CD8-positive, alpha-beta memory T cell (primary cell): ENCODE data around the gene TNC. TPM values are rescaled to one million over a fixed set of nuclear protein-coding genes. Genes with fewer than 3 reads are reported as not detected.

Experiments used
- CTCF ChIA-PET: fragments of 350-600 bp; sonication (Branson Sonifier 250); formaldehyde crosslinking; loops from one replicate; lab custom pipeline; 2021; ENCODE audit warnings: antibody characterized with exemption; lab: Charles Lee
- POLR2A ChIA-PET: fragments of 350-600 bp; sonication (Branson Sonifier 250); formaldehyde crosslinking; loops from one replicate; lab custom pipeline; 2021; ENCODE audit warnings: antibody characterized with exemption; lab: Charles Lee
- DNase-seq, 5 donors: peaks; one replicate each; pipeline versions ENCODE4 v3.0.0 to v3.0.0-alpha.2; 2020 to 2022; ENCODE audit warnings: mixed read lengths in 1 of 5
- H3K27ac ChIP-seq: one replicate; pipeline ENCODE4 v1.7.0; 2013; ENCODE audit warnings: low read depth, mild to moderate bottlenecking, low read length, moderate library complexity
- H3K27me3 ChIP-seq: 2 replicates; pipeline ENCODE4 v1.7.0; 2013; ENCODE audit warnings: low read length, mild to moderate bottlenecking; ENCODE audit not compliant: insufficient read depth, poor library complexity, severe bottlenecking
- H3K36me3 ChIP-seq: 2 replicates; pipeline ENCODE4 v1.7.0; 2013; ENCODE audit warnings: mild to moderate bottlenecking, low read length, moderate library complexity; ENCODE audit not compliant: insufficient read depth
- H3K4me1 ChIP-seq: 2 replicates; pipeline ENCODE4 v1.7.0; 2013; ENCODE audit warnings: mild to moderate bottlenecking, low read length, moderate library complexity; ENCODE audit not compliant: insufficient read depth
- H3K4me3 ChIP-seq: 2 replicates; pipeline ENCODE4 v1.7.0; 2013; ENCODE audit warnings: mild to moderate bottlenecking, low read length
- H3K9me3 ChIP-seq: 2 replicates; pipeline ENCODE4 v1.7.0; 2013; ENCODE audit warnings: mild to moderate bottlenecking, low read length
- H3K27ac Mint-ChIP-seq, 8 donors: one replicate each; pipeline ENCODE4 v1.8.0; 2020 to 2021; ENCODE audit warnings: mixed read lengths in 8 of 8, mild to moderate bottlenecking in 6 of 8, inconsistent platforms in 3 of 8, moderate library complexity in 3 of 8
- H3K27me3 Mint-ChIP-seq, 2 donors: one replicate each; pipeline ENCODE4 v1.8.0; 2020 to 2021; ENCODE audit warnings: mixed read lengths in 2 of 2, mild to moderate bottlenecking in 1 of 2, moderate library complexity in 1 of 2
- H3K36me3 Mint-ChIP-seq, 3 donors: one replicate each; pipeline ENCODE4 v1.8.0; 2020 to 2021; ENCODE audit warnings: mixed read lengths in 3 of 3, inconsistent platforms in 1 of 3, mild to moderate bottlenecking in 1 of 3
- H3K4me1 Mint-ChIP-seq, 3 donors: one replicate each; pipeline ENCODE4 v1.8.0; 2020 to 2021; ENCODE audit warnings: mixed read lengths in 3 of 3, inconsistent platforms in 1 of 3, mild to moderate bottlenecking in 1 of 3
- H3K4me3 Mint-ChIP-seq, 7 donors: one replicate each; pipeline ENCODE4 v1.8.0; 2020 to 2021; ENCODE audit warnings: mixed read lengths in 7 of 7, mild to moderate bottlenecking in 6 of 7, moderate library complexity in 4 of 7, inconsistent platforms in 2 of 7
- H3K9me3 Mint-ChIP-seq, 5 donors: one replicate each; pipeline ENCODE4 v1.8.0; 2020 to 2022; ENCODE audit warnings: mixed read lengths in 5 of 5, mild to moderate bottlenecking in 3 of 5, moderate library complexity in 2 of 5, inconsistent platforms in 1 of 5
- polyA plus RNA-seq: library from polyadenylated mRNA; unstranded; fragments of 300-500 nt; fragmentation: Illumina TruSeq; gene quantifications from one replicate; pipeline ENCODE4 v1.2.3, GENCODE V29; 2021
- total RNA-seq, 2 experiments: library from RNA; stranded (reverse); gene quantifications; one replicate each; pipeline ENCODE4 v1.2.3, GENCODE V29; 2021

Gene TNC
- total and polyA plus RNA-seq, 3 experiments from 2014 or later = 1.2 to 1.4 TPM; not detected in 1

- ChIA-PET CTCF (no interaction called here), POLR2A (no interaction called here)
- H3K27ac Mint-ChIP-seq = no peak overlapping the region
- Histone ChIP-seq H3K4me1 (no peaks in the 10 kb centered on the region), H3K36me3 (no peaks in the 10 kb centered on the region), H3K4me3 (no peak overlapping the region), H3K27ac (no peak overlapping the region), H3K27me3 (no peaks in the 10 kb centered on the region), H3K9me3 (no peaks in the 10 kb centered on the region)
- no peaks in the 10 kb centered on the region for H3K9me3 Mint-ChIP-seq
- DNase-seq = no peak
- peaks cover 2 to 12% (median 7%) of the 10 kb centered on the region in 3 donors for H3K4me1 Mint-ChIP-seq
- peaks cover 0 to 4% (median 2%) of the 10 kb centered on the region in 3 donors for H3K36me3 Mint-ChIP-seq
- no peak overlapping the region for H3K4me3 Mint-ChIP-seq
- H3K27me3 Mint-ChIP-seq = peaks cover 2 to 27% of the 10 kb centered on the region in 2 donors
Measured at GRCh38 chr9:115106001-115106400, 12.0 kb downstream of the TNC start.

- H3K27me3 Mint-ChIP-seq = peaks cover 0 to 27% of the 10 kb centered on the region in 2 donors
Measured at GRCh38 chr9:115104908-115105307, 13.0 kb downstream of the TNC start.

GRCh38 chr9:115103746-115104477 is 14.0 kb downstream of the TNC start:
- Mint-ChIP-seq H3K27ac (no peak overlapping the region), H3K4me1 (peaks cover 2 to 12% (median 7%) of the 10 kb centered on the region in 3 donors), H3K4me3 (no peak overlapping the region), H3K9me3 (no peaks in the 10 kb centered on the region), H3K27me3 (peaks cover 0 to 30% of the 10 kb centered on the region in 2 donors), H3K36me3 (peaks cover 0 to 2% (median 0%) of the 10 kb centered on the region in 3 donors)
- Histone ChIP-seq H3K36me3 (no peaks in the 10 kb centered on the region), H3K9me3 (no peaks in the 10 kb centered on the region), H3K27me3 (no peaks in the 10 kb centered on the region), H3K4me3 (no peak overlapping the region), H3K4me1 (no peaks in the 10 kb centered on the region), H3K27ac (no peak overlapping the region)
- no peak for DNase-seq
- CTCF ChIA-PET = no interaction called here
- POLR2A ChIA-PET = no interaction called here

More at GRCh38 chr9:115104908-115105307, 13.0 kb downstream of the TNC start:
- ChIA-PET POLR2A (no interaction called here), CTCF (no interaction called here)
- Mint-ChIP-seq H3K36me3 (peaks cover 0 to 2% (median 0%) of the 10 kb centered on the region in 3 donors), H3K9me3 (no peaks in the 10 kb centered on the region), H3K27ac (no peak overlapping the region), H3K4me3 (no peak overlapping the region), H3K4me1 (peaks cover 2 to 12% (median 7%) of the 10 kb centered on the region in 3 donors)
- Histone ChIP-seq H3K4me3 (no peak overlapping the region), H3K4me1 (no peaks in the 10 kb centered on the region), H3K27ac (no peak overlapping the region), H3K9me3 (no peaks in the 10 kb centered on the region), H3K36me3 (no peaks in the 10 kb centered on the region), H3K27me3 (no peaks in the 10 kb centered on the region)
- no peak for DNase-seq

GRCh38 chr9:115099901-115100300 is 18.1 kb downstream of the TNC start:
- Histone ChIP-seq H3K27me3 (no peaks in the 10 kb centered on the region), H3K4me1 (no peaks in the 10 kb centered on the region), H3K36me3 (no peaks in the 10 kb centered on the region), H3K9me3 (no peaks in the 10 kb centered on the region), H3K4me3 (no peak overlapping the region), H3K27ac (no peak overlapping the region)
- CTCF ChIA-PET = interaction anchor here (1.0 kb wide), 1 partner anchor 9 kb away, joined by 3 read pairs; no protein-coding TSS in a partner anchor
- Mint-ChIP-seq H3K9me3 (peaks cover 0 to under 1% (median 0%) of the 10 kb centered on the region in 5 donors), H3K4me3 (no peak overlapping the region), H3K27ac (no peak overlapping the region), H3K36me3 (no peaks in the 10 kb centered on the region), H3K27me3 (peaks cover 4 to 49% of the 10 kb centered on the region in 2 donors), H3K4me1 (no peaks in the 10 kb centered on the region)
- POLR2A ChIA-PET = no interaction called here
- DNase-seq = no peak

DNA sequence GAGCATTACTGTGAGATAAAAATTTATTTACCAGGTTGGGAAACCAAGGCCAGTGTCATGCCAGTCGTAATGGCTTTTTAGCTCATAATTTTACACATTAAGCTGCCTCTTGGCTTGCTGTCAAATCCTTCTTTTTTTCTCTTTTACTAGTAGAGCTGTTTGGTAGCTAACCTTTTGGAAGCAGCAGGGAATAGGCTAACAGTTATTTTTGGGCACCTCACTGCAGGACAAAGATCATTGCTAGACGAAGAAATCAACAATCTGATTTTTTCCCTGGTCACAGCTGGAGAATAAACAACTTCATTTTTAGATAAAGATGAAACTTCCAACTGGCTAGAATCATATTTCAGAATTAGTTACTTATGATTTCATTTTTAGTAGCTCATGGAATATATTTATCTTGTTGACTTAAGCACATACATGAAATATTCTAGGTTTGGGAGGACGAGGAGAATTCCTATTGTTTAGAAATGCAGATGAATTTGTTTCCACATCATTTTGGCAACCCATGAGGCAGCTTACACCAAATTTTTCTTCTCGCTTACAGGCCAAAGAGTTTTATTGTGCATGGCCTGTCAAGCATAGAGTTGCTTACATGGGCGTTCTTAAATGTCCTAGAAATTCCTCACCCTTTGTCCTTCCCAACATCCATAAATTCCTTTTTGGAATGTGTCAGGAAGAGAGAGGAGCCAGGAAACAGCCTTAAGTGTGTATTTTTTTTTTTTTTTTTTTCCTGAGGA is 19.6 kb downstream of the TNC start:
- no peak for DNase-seq
- Histone ChIP-seq H3K27ac (no peak overlapping the region), H3K4me1 (no peaks in the 10 kb centered on the region), H3K36me3 (no peaks in the 10 kb centered on the region), H3K9me3 (no peaks in the 10 kb centered on the region), H3K4me3 (no peak overlapping the region), H3K27me3 (no peaks in the 10 kb centered on the region)
- ChIA-PET POLR2A (no interaction called here), CTCF (no interaction called here)
- Mint-ChIP-seq H3K27me3 (peaks cover 8 to 52% of the 10 kb centered on the region in 2 donors), H3K9me3 (peaks cover 0 to 7% (median 0%) of the 10 kb centered on the region in 5 donors), H3K4me3 (no peak overlapping the region), H3K4me1 (no peaks in the 10 kb centered on the region), H3K36me3 (no peaks in the 10 kb centered on the region), H3K27ac (no peak overlapping the region)

- Histone ChIP-seq H3K4me3 (no peak overlapping the region), H3K4me1 (no peaks in the 10 kb centered on the region), H3K36me3 (no peaks in the 10 kb centered on the region), H3K9me3 (no peaks in the 10 kb centered on the region), H3K27ac (no peak overlapping the region), H3K27me3 (no peaks in the 10 kb centered on the region)
- no peak for DNase-seq
- peaks cover 0 to 7% (median 0%) of the 10 kb centered on the region in 5 donors for H3K9me3 Mint-ChIP-seq
- no peak overlapping the region for H3K4me3 Mint-ChIP-seq
- H3K27me3 Mint-ChIP-seq = peaks cover 8 to 53% of the 10 kb centered on the region in 2 donors
- no peak overlapping the region for H3K27ac Mint-ChIP-seq
- H3K4me1 Mint-ChIP-seq = no peaks in the 10 kb centered on the region
- POLR2A ChIA-PET = no interaction called here
- CTCF ChIA-PET = no interaction called here
- H3K36me3 Mint-ChIP-seq = no peaks in the 10 kb centered on the region
Measured at GRCh38 chr9:115093520-115093919, 24.4 kb downstream of the TNC start.

GRCh38 chr9:115090486-115090885 is 27.5 kb downstream of the TNC start:
- no peak for DNase-seq
- peaks cover 0 to 7% (median 0%) of the 10 kb centered on the region in 5 donors for H3K9me3 Mint-ChIP-seq
- no peaks in the 10 kb centered on the region for H3K4me1 ChIP-seq
- no peaks in the 10 kb centered on the region for H3K27me3 ChIP-seq
- H3K4me1 Mint-ChIP-seq = no peaks in the 10 kb centered on the region
- no peaks in the 10 kb centered on the region for H3K9me3 ChIP-seq
- H3K27me3 Mint-ChIP-seq = peaks cover 6 to 34% of the 10 kb centered on the region in 2 donors
- no peak overlapping the region for H3K27ac ChIP-seq
- H3K4me3 ChIP-seq = no peak overlapping the region
- ChIA-PET CTCF (interaction anchor here (1.2 kb wide), 1 partner anchor 10 kb away, joined by 3 read pairs; no protein-coding TSS in a partner anchor), POLR2A (no interaction called here)
- no peak overlapping the region for H3K27ac Mint-ChIP-seq
- no peaks in the 10 kb centered on the region for H3K36me3 Mint-ChIP-seq
- H3K36me3 ChIP-seq = no peaks in the 10 kb centered on the region
- no peak overlapping the region for H3K4me3 Mint-ChIP-seq

DNA sequence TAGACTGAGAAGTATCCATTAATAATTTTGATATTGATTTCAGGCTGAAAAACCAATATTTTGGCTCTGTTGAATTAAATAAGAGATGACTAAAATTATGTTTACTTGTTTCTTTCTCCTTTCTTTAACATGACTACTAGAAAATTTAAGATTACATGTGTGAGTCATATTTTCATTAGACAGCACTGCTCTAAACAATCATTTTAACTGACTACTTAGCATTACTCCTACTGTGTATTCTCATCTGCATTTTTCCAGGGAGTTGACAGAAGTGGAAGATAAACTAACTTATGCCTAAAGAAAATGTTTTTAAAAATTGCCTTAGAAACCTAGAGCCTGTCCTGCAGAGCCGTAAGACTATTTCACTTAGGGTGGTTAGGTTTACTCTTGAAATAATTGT is 29.1 kb downstream of the TNC start:
- no peaks in the 10 kb centered on the region for H3K4me1 Mint-ChIP-seq
- no peak overlapping the region for H3K27ac ChIP-seq
- no peaks in the 10 kb centered on the region for H3K36me3 Mint-ChIP-seq
- H3K4me3 Mint-ChIP-seq = no peak overlapping the region
- no peak for DNase-seq
- no peaks in the 10 kb centered on the region for H3K36me3 ChIP-seq
- no peaks in the 10 kb centered on the region for H3K9me3 Mint-ChIP-seq
- peaks cover 0 to 24% of the 10 kb centered on the region in 2 donors for H3K27me3 Mint-ChIP-seq
- ChIA-PET POLR2A (no interaction called here), CTCF (interaction anchor here (1.1 kb wide), 1 partner anchor 8 kb away, joined by 3 read pairs; no protein-coding TSS in a partner anchor)
- H3K4me1 ChIP-seq = no peaks in the 10 kb centered on the region
- H3K27ac Mint-ChIP-seq = no peak overlapping the region
- no peaks in the 10 kb centered on the region for H3K27me3 ChIP-seq
- no peak overlapping the region for H3K4me3 ChIP-seq
- no peaks in the 10 kb centered on the region for H3K9me3 ChIP-seq
